HepG2 (cell line): ENCODE data around the gene MAP1B. TPM values are rescaled to one million over a fixed set of nuclear protein-coding genes. Genes with fewer than 3 reads are reported as not detected.

Source experiments
- ATAC-seq: fragments of 200-7000 bp; cut with Tn5 transposase; 3 replicates; pipeline ENCODE4 v1.9.1; 2020; ENCODE audit warnings: mild to moderate bottlenecking, moderate library complexity
- BruUV-seq: library from RNA; stranded (reverse); fragments of 400-500 nt; replicated peaks from 2 replicates; lab custom pipeline; 2021; lab: Mats Ljungman, UMichigan
- CTCF ChIA-PET: fragments of 300-600 bp; formaldehyde crosslinking; extraction: SDS; loops from one replicate; lab custom pipeline; 2021; ENCODE audit warnings: low total read pairs, inconsistent platforms, low intra/inter-chr PET ratio; lab: Yijun Ruan, JAX
- POLR2A ChIA-PET: fragments of 350-600 bp; sonication (Branson Sonifier 250); formaldehyde crosslinking; loops from one replicate; lab custom pipeline; 2020; ENCODE audit warnings: antibody characterized with exemption, inconsistent platforms; lab: Yijun Ruan, JAX
- DNase-seq: peaks from one replicate; pipeline ENCODE4 v3.0.0-alpha.2; 2015; ENCODE audit warnings: low spot score
- FAIRE-seq: peaks from 3 replicates; lab custom pipeline; 2011; peaks lifted over from hg19 to GRCh38; lab: Jason Lieb, UNC
- H2AFZ ChIP-seq: one replicate; pipeline ENCODE4 v1.6.1; 2011; ENCODE audit warnings: low read length, inconsistent platforms
- H3K27ac ChIP-seq: fragments of 300-600 bp; 3 replicates; pipeline ENCODE4 v1.8.0; 2011; ENCODE audit warnings: mixed run types, mild to moderate bottlenecking, mixed read lengths, low read length, inconsistent platforms; ENCODE audit not compliant: insufficient read depth; ENCODE audit errors: extremely low read length
- H3K27me3 ChIP-seq, 2 experiments: fragments of 200-600 bp in 1 of 2; 2 replicates in 1 of 2; 3 replicates in 1 of 2; pipeline versions ENCODE4 v1.6.0 to v1.8.0; 2011; ENCODE audit warnings: low read length in 2 of 2, mild to moderate bottlenecking in 2 of 2, moderate library complexity in 2 of 2, inconsistent platforms in 1 of 2; ENCODE audit not compliant: insufficient read depth in 2 of 2, control insufficient read depth in 1 of 2
- H3K36me3 ChIP-seq, 2 experiments: fragments of 200-600 bp in 1 of 2; replicated peaks in 1 of 2; 2 replicates in 1 of 2; 3 replicates in 1 of 2; pipeline versions ENCODE4 v1.5.1 to v1.8.0; 2011; ENCODE audit warnings: low read length in 2 of 2, inconsistent platforms in 1 of 2; ENCODE audit not compliant: insufficient read depth in 2 of 2, control insufficient read depth in 1 of 2
- H3K4me1 ChIP-seq: 2 replicates; pipeline ENCODE4 v1.5.1; 2012; ENCODE audit warnings: low read length, inconsistent platforms; ENCODE audit not compliant: insufficient read depth
- H3K4me2 ChIP-seq: 2 replicates; pipeline ENCODE4 v1.6.0; 2011; ENCODE audit warnings: low read depth, low read length, inconsistent platforms
- H3K4me3 ChIP-seq, 3 experiments: fragments of 200-600 bp in 1 of 3; sonication (generic), shearing (Covaris generic) in 1 of 3; replicated peaks in 1 of 3; 2 replicates each; pipeline ENCODE4 v1.5.1; 2011 to 2016; ENCODE audit warnings: low read length in 3 of 3, inconsistent platforms in 2 of 3, low read depth in 2 of 3, mild to moderate bottlenecking in 2 of 3, control low read depth in 1 of 3, mixed read lengths in 1 of 3; ENCODE audit not compliant: insufficient read depth in 1 of 3
- H3K79me2 ChIP-seq: one replicate; pipeline ENCODE4 v1.6.1; 2011; ENCODE audit warnings: low read length, inconsistent platforms; ENCODE audit not compliant: insufficient read depth
- H3K9ac ChIP-seq: 2 replicates; pipeline ENCODE4 v1.6.0; 2011; ENCODE audit warnings: mild to moderate bottlenecking, low read depth, low read length, inconsistent platforms; ENCODE audit not compliant: insufficient read depth
- H3K9me3 ChIP-seq: 2 replicates; pipeline ENCODE4 v1.5.1; 2012; ENCODE audit warnings: mild to moderate bottlenecking, low read length
- H4K20me1 ChIP-seq: 2 replicates; pipeline ENCODE4 v1.6.0; 2011; ENCODE audit warnings: inconsistent platforms, mild to moderate bottlenecking, low read length, moderate library complexity; ENCODE audit not compliant: insufficient read depth
- ATM ChIP-seq: fragments of 450-650 bp; IDR thresholded peaks from 2 replicates; pipeline ENCODE4 v1.7.1; 2017; ENCODE audit warnings: mild to moderate bottlenecking, borderline replicate concordance
- CEBPG ChIP-seq: IDR thresholded peaks from 2 replicates; pipeline ENCODE4 v1.6.1; 2016
- HES4 ChIP-seq: sonication (generic); formaldehyde crosslinking; IDR thresholded peaks from 2 replicates; pipeline ENCODE4 v1.9.0; 2021; ENCODE audit warnings: mild to moderate bottlenecking, missing genetic modification reagents, borderline replicate concordance
- JUN ChIP-seq: sonication (generic); formaldehyde crosslinking; IDR thresholded peaks from 2 replicates; pipeline ENCODE4 v1.4.0; 2020; ENCODE audit warnings: mild to moderate bottlenecking, missing genetic modification reagents
- JUND ChIP-seq: sonication (generic); formaldehyde crosslinking; IDR thresholded peaks from 2 replicates; pipeline ENCODE4 v1.8.0; 2022; ENCODE audit warnings: mild to moderate bottlenecking, missing genetic modification reagents
- NCOR1 ChIP-seq: fragments of 200-600 bp; sonication (generic); IDR thresholded peaks from 2 replicates; pipeline ENCODE4 v1.7.0; 2017; ENCODE audit warnings: antibody characterized with exemption, low read length, borderline replicate concordance
- SMARCC2 ChIP-seq: fragments of 450-650 bp; IDR thresholded peaks from 2 replicates; pipeline ENCODE4 v1.6.1; 2017; ENCODE audit warnings: antibody characterized with exemption, mild to moderate bottlenecking
- WIZ ChIP-seq: sonication (generic); formaldehyde crosslinking; IDR thresholded peaks from 2 replicates; pipeline ENCODE4 v1.5.1; 2020; ENCODE audit warnings: mild to moderate bottlenecking, missing genetic modification reagents
- ZNF224 ChIP-seq: sonication (generic); formaldehyde crosslinking; IDR thresholded peaks from 2 replicates; pipeline ENCODE4 v1.5.0; 2020; ENCODE audit warnings: mild to moderate bottlenecking, missing genetic modification reagents
- ZNF619 ChIP-seq: sonication (generic); formaldehyde crosslinking; IDR thresholded peaks from 2 replicates; pipeline ENCODE4 v1.4.0; 2020; ENCODE audit warnings: mild to moderate bottlenecking, missing genetic modification reagents
- ZSCAN29 ChIP-seq: sonication (generic); formaldehyde crosslinking; conservative IDR thresholded peaks from 2 replicates; pipeline ENCODE4 v1.4.0; 2020; ENCODE audit warnings: mild to moderate bottlenecking, missing genetic modification reagents
- WGBS: methylation state at CpG from one replicate; pipeline ENCODE4 v1.1.6; 2017; ENCODE audit warnings: low lambda C conversion rate; 5-methylcytosine and 5-hydroxymethylcytosine counted together
- in situ Hi-C: cut with HindIII; loops from 2 replicates; pipeline ENCODE4 v1.10.0; 2017; ENCODE audit warnings: low pct_unique_long_range_greater_than_20kb; ENCODE audit not compliant: extremely low pct_ligation_motif_present
- intact Hi-C: fragments of 100-400 bp; cut with micrococcal nuclease; formaldehyde crosslinking; loops from one replicate; pipeline ENCODE4 v1.10.0; 2022; ENCODE audit not compliant: unreplicated experiment
- polyA plus RNA-seq, 8 experiments: library from polyadenylated mRNA; depleted of rRNA in 3 of 8; stranded (reverse) in 7 of 8; unstranded in 1 of 8; fragments of >200 nt; fragmentation: Illumina TruSeq in 4 of 8; extraction: Trizol in 4 of 8; gene quantifications; 2 replicates each; pipeline versions ENCODE4 v1.2.1 to v1.2.3, GENCODE V29; 2011 to 2016; ENCODE audit warnings: low read depth in 4 of 8, missing spikeins in 1 of 8, mixed read lengths in 1 of 8; ENCODE audit not compliant: insufficient read depth in 1 of 8
- total RNA-seq, 5 experiments: library from RNA; depleted of rRNA; stranded (reverse); fragments of >200 nt; fragmentation: Illumina TruSeq; extraction: Trizol; gene quantifications; 2 replicates each; pipeline ENCODE4 v1.2.3, GENCODE V29; 2016; ENCODE audit warnings: low read depth in 1 of 5

The MAP1B gene
- total and polyA plus RNA-seq, 2 of the 13 experiments (the other 11 are each of a cell fraction or from before 2014, with no cell fraction given) = 3.3 to 6.2 TPM

- FAIRE-seq = no peak
- Histone ChIP-seq H3K36me3 (no peaks in the 10 kb centered on the region), H3K4me1 (no peaks in the 10 kb centered on the region), H3K9me3 (no peaks in the 10 kb centered on the region), H3K4me2 (no peak overlapping the region), H2AFZ (no peak overlapping the region), H3K27me3 (no peaks in the 10 kb centered on the region), H3K9ac (no peak overlapping the region), H4K20me1 (no peaks in the 10 kb centered on the region), H3K27ac (no peak overlapping the region), H3K79me2 (no peaks in the 10 kb centered on the region), H3K4me3 (no peak overlapping the region)
- no peak for DNase-seq
- ChIA-PET POLR2A (no interaction called here), CTCF (no interaction called here)
- 93% methylated on average over 2 of the region's 2 CpGs for WGBS
- TF ChIP-seq NCOR1 (no peak), ZNF224 (CRISPR knock-in tag) (no peak), JUND (CRISPR knock-in tag) (no peak), ZNF619 (CRISPR knock-in tag) (no peak), WIZ (CRISPR knock-in tag) (no peak), CEBPG (CRISPR knock-in tag) (no peak), JUN (CRISPR knock-in tag) (no peak), HES4 (CRISPR knock-in tag) (no peak), ATM (no peak), ZSCAN29 (no peak), SMARCC2 (no peak)
- intact Hi-C loops = no loop called here
- in situ Hi-C loops = no loop called here
- ATAC-seq = no peak
- BruUV-seq = no TSS peak
Observed at GRCh38 chr5:72163349-72163983, 56.2 kb downstream of the MAP1B start.
